HG02885 (cell line): ENCODE measurements around the gene TP73.
A peak's percentile ranks its signal among the peaks of the same experiment; 100 is the strongest.

Experiments
- ATAC-seq: cut with Tn5 transposase; IDR thresholded peaks from one replicate; pipeline ENCODE4 v1.9.1; 2021; ENCODE audit warnings: mild to moderate bottlenecking; ENCODE audit not compliant: unreplicated experiment, poor library complexity

Gene TP73

DNA sequence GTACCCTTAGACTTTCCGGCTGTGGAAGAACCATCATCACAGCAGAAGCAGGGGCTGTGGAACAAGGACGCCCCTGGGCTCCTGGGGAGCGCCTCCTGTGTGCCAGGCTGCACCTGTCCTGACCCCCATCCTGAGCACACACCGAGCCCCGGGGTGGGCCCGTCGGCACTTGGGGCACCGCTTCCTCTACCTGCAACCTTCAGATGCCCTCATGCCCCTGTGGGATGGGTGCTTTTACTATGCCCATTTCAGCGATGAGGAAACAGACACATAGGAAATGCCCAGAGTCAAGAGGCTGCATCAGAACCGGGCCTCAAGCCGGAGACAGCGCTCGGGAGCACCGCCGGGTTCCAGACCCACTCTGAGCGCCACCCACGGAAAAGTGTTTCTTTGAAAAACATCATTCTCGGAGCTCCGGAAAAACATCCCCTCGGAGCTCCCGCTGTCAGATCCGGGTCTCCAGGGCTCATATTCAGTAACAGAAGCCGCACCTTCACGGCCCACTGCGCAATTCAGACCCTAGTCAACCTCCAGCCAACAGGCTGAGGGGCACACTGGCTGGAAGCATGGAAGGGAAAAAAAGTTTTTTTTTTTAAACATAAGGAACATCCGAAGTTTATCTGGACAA is 19.5 kb upstream of the TP73 start:
- ATAC-seq, result no peak

DNA sequence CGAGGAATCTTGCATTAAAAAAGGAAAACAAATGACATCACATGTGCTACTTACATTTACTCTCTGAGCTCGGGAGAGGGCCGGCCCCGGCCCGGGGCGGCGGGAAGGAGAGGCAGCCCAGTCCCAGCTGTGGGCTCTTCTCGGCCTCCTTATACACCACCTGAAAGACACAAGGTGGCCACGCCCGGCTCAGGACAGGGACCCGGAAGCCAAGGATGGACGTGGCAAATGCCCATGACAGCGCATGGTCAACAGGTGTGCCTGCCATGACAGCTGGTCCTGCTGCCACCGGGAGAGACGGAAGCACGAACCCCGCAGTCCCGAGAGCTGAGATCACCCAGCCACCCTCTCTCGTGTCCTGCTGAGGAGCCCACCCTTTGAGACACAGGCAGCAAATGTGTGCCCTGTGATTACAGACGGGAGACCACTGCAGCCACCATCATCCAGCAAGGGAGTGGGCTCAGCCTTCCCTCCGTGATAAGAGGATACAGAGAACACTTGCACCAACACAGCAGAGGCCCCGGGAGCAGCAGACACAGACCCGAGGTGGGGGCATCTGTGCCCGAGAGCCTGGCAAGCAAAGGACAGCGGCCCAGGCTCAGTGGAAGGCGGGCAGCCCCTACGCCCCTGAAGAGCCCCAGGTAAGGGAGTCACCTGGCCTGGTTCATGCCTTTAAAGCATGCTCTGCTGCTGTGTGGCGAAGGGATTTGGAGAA is 18.8 kb upstream of the TP73 start:
- no peak for ATAC-seq

DNA sequence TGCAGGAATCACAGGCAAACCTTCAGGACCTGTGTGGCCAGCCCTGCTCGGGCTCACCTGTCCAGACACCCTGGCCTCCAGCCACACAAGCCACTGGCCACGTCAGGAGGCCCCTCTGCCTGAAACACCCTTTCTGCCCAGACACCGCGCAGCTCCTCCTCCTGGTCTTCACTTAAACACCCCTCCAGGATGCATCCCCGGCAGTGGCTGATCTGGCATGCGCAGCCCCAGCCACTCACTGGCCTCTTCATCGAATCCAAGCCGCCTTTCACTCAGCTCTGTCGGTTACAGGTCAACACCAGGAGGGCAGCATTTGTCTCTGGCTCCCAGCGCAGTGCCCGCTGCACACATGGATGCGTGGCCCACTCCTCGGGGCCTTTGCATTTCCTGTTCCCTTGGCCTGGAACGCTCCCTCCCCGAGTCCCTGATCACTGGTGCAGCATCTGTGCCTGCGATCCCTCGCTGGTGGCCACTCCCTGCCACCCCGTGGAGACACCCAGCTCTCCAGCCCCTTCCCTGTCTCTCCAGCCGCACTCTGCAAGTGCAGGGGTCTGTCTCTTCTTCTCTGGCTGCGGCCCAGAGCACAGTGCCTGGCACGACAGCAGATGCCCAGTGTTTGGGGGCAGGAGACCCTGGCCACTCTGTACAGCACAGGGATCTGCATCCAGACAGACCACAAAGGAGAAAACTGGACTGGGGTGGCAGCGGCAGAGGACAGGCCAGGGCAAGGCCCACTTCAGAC is 18.1 kb upstream of the TP73 start:
- no peak for ATAC-seq

DNA sequence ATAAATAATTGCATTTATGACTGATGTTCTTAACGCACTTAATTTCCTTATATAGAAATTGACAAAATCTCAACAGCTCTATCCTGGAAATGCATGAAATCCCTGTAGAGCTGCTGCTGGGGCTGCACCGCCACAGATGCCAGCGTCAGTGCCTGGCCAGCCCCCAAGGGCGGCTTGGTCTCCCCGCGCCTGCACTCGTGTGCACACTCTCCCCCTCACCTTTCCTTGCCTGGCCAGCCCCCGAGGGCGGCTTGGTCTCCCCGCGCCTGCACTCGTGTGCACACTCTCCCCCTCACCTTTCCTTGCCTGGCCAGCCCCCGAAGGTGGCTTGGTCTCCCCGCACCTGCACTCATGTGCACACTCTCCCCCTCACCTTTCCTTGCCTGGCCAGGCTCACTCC is 16.2 kb upstream of the TP73 start:
- ATAC-seq, result no peak

DNA sequence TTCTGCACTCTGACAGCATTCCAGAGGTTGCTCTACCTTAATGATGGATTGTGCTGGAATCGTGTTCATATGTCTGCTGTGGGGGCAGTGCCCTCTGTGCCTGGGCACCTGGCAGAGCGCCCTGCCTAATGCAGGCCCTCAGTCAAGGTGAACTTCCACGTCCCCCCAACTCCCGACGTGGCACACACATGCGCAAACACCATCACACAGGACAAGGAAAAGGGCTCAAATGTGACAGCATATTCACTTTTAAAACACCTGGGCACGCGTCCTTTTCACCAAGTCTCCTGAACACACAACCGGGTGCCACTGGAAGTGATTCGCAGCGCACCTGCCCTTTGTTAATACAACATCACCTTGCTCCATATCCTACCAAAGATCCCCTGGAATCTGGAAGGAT is 15.8 kb upstream of the TP73 start:
- ATAC-seq, result no peak

DNA sequence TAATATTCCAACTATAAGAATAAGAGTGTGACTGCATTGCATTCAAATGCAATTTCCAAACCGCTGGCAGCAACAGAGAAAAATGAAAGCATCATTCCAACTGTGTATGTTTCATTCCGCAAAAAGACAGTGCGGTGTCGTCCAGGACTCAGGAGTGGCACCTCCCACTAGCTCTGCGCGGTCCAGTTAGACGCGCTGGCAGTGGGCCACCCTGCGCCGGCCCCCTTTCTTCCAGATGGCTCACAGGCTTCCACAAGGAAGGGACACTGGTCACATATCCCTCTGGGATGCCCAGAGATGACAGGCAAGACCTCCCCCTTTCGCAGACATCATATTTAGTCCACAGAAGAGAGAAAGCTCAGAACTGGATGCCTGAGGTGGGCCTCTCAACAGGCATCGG is 14.3 kb upstream of the TP73 start:
- no peak for ATAC-seq

DNA sequence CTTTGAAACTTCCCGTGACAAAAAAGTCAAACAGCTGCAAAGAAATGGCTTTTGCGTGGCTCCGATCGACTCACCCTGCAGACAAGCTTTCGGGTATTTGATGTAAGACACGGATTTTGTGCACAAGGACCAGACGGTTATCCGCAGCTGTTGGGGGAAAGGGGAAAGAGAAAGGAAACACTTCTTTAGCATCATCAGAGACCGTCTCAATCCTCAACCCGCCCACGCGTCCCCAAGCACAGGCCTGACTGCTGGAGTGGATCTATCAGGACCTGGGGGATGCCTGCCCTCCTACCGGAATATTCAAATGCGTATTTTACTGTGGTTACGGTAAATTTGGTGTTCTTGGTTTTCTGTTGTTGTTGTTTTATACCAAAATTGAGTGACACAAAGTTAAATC is 13.6 kb upstream of the TP73 start:
- no peak for ATAC-seq

DNA sequence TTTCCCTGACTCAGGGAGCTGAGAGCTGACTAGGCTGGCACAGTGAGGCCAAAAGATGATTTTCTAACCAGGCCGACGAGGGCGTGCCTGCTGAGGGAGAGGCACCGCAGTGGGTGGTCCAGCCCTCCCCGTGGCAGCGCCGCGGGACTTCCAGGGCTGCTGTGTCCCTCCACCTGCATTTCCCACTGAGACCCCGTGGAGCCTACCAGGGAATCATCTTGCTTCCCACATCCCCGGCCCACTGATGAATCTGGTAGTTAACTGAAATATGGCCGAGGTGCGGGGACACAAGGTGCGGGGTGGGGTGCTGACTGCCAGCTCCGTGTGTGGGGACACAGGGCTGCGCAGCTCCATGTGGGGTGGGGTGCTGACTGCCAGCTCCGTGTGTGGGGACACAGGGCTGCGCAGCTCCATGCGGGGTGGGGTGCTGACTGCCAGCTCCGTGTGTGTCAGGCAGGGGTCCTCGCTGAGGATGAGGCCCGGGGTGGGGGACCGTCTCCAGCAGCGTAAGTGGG is 12.9 kb upstream of the TP73 start:
- ATAC-seq, result no peak

DNA sequence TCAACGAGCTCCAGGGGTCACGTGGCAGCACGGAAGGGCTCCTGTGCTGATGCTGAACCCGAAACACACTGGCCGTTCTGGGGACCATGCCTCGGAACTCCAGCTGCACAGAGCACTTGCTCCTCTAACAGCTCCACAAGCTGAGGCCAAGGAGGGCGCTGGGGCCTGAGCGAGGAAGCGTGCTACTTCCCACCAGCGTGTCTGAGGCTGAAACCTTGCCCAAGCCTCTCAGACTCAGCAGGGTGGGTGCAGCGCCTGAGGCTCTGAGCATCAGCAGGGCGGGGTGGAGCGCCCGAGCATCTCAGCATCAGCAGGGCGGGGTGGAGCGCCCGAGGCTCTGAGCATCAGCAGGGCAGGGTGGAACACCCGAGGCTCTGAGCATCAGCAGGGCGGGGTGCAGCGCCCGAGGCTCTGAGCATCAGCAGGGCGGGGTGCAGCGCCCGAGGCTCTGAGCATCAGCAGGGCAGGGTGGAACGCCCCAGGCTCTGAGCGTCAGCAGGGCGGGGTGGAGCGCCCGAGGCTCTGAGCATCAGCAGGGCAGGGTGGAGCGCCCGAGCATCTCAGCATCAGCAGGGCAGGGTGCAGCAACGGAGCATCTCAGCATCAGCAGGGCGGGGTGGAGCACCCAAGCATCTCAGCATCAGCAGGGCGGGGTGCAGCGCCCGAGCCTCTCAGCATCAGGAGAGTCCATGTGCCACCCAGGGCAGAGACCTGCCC is 12.0 kb upstream of the TP73 start:
- no peak for ATAC-seq

DNA sequence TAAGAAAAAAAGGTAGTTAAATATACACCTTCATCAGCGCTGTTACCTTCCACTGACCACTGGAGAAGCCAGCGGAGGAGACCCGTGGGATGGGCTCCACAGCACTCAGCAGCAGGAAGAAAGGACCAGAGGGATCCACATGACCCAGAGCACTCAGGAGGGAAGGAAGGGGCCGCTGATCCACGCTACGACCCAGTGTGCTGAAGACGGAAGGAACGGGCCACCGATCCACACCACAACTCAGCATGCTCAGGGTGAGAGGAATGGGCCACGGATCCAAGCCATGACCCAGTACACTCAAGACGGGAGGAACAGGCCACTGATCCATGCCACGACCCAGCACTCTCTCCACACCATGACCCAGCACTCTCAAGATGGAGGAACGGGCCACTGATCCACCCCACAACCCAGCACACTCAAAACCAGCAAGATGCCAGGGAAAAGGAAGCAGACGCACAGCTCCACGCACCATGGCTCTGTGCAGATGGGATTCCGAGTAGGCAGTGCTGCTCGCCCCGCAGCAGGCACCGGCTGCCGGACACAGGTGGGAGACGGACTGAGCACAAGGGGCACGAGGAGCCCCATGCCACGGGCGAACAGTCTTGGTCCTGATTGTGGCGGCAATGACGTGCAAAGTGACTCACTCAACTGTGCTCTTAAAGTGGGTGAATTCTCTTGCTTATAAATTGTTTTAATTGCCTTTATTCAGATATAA is 11.1 kb upstream of the TP73 start:
- ATAC-seq, result no peak

DNA sequence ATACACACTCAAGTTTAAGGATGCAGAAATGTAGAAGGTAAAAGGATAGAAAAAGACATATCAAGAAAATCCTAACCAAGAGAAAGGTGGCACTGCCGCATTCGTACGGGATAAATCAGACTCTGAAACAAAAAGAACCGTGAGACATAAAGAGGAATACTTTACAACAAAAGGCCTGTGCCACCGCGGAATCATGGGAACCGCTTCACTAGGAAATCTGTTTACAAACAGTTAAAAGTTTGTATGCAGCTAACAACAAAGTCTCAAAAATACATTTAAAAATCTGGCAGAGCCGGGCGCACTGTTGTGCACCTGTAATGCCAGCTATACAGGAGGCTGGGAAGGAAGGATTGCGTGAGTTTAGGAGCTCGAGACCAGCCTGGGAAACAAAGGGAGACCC is 10.5 kb upstream of the TP73 start:
- ATAC-seq, result no peak

DNA sequence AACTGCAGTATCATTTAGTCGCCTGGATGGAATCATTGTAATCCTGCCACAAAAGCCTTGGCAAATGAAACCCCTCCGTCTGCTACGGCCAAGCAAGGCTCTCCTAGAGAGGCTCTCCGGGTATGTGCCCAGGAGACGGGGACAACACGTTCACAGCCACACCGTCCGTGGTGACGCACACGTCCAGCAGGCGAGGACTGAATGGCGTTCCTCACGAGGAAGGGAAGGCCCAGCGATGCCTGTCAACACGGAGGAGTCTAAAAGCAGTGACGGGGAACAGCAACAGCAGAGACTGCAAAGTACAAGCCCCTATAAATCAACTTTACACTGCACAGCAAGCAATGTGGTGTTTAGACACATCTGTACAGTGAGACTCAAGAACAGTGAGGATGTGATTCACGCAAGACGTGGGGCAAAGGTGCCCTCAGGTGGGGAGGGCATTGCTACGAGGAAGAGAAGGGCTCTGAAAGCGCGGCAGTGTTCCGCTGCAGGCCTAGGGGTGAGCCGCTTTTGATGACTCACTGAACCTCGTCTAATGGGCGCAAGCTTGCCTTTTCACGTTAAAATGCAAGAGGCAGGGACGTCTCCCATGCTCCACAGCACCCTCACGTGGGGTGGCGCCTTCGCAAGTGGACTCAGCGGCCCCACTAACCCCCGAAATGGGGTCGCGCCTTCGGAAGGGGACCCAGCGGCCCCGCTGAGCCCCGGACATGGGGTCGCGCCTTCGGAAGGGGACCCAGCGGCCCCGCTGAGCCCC is 9.2 kb upstream of the TP73 start:
- ATAC-seq, result no peak

DNA sequence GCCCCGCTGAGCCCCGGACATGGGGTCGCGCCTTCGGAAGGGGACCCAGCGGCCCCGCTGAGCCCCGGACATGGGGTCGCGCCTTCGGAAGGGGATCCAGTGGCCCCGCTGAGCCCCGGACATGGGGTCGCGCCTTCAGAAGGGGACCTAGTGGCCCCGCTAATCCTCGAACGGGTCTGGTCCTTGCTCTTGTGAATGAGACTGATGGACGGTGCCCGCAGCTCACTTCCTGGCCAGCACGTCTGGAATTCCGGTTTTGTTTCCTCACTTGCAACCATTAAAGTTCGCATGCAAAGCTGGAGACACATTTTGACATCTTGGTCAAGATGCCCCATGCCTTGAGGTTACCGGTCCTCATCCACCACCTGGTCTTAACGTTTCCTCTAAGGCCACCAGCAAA is 8.0 kb upstream of the TP73 start:
- no peak for ATAC-seq

DNA sequence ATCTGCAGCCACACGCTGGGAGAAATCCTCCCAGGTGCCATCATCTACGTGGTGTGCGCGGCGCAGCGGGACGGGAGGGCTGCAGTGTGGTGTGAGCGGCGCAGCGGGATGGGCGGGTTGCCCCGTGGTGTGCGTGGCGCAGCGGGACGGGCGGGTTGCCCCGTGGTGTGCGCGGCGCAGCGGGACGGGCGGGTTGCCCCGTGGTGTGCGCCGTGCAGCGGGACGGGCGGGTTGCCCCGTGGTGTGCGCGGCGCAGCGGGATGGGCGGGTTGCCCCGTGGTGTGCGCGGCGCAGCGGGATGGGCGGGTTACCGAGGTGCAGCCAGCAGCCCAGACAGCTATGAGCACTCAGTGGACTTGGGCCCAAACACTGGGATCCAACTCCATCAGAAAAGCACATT is 7.1 kb upstream of the TP73 start:
- no peak for ATAC-seq

DNA sequence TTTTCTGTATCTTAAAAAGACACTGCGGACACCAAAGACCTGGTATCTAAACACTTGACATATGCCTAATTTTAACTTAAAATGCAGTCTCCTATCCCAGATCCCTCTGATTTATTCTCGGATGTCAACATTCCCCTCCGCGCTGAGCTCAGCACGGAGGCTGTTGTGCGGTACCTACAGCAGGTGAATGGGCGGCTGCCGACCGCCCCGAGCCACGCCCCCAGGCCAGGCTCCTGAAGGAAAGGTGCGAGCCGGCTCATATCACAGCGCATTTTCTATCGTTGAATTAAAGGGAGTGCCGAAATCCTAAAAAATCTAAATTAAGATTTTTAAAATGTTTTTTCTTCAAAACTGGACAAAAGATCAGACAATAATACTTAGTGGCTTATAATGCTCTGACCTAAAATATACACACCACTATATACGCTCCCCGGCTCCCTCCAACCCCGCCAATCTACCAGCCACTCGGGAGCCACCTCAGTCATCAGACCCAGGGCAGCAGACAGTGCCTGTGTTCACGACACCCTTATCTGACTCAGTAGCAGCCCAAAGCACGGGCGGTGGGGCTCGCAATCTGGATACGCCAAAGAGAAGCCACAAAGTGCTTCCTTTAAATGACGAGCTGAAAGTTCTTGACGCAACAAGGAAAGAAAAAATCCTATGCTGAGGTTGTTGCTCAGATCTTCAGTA is 6.5 kb upstream of the TP73 start:
- no peak for ATAC-seq

DNA sequence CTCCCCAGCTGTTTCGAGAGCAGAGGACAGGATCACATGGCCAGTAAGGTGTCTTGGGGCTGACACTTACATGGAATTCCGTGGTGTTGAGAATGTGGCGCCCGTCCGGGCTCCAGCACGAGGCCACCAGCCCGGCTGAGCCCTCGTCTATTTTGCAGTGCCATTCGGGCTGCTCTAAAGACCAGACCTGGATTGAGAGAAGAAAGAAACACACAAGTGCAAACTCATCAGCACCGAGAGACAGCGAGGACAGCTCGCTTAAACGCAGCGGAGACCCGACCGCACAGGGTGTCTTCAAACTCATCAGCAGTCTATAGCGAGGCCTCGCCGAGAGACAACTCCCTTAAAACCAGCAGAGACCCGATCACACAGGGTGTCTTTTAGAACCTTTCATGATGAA is 5.7 kb upstream of the TP73 start:
- no peak for ATAC-seq

DNA sequence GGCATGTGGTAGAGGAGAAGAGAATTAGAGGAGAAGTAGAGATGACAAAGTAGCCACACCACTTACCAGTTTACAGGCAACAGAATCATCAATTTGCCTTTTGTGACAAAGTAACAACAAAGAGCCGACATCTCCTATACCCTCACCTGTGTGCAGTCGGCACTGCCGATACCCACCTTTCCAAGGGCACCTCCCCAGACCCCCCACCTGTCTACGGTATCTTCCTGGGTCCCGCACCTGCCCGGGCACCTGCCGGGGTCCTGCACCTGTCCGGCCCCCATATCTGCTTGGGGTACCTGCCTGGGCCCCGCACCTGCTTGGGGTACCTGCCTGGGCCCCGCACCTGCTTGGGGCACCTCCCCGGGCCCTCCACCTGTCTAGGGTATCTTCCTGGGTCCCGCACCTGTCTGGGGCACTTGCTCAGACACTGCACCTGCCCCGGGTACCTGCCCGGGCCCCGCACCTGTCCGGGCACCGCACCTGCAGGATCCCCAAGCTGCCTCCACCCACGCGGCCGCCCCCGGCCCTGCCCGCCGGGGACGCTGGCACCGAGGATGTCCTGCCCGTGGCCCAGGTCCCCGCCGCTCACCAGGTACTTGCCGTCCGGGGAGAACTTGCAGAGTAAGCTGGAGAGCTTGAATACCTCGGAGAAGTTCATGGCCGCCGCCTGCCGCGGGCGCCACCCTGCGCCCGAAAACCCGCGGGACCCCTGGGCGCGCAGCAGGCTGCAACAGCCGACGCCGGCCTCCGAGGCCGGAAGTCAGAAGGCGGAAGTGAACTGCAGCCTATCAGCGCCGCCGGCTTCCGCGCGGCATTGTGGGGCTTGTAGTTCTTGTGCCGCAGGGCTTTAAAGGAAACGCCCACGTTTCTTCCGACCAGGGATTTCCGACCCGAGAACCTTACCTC is 2.7 kb upstream of the TP73 start, which contains the start of gene WRAP73:
Gene WRAP73 (minus strand): TSS at position 762 of the 906 bp plus-strand sequence. CDS start 104 bp downstream, at position 658.
- ATAC-seq, result peak; percentile 83
